GM12878 (cell line): Measurements from ENCODE around the gene SLC2A4.

ENCODE experiments used
- CTCF ChIP-seq, 3 experiments: IDR thresholded peaks in 2 of 3; conservative IDR thresholded peaks in 1 of 3; 2 replicates each; pipeline ENCODE4 v1.5.1; 2011; ENCODE audit warnings: low read depth in 3 of 3, low read length in 3 of 3, mild to moderate bottlenecking in 3 of 3, control low read depth in 2 of 3, moderate library complexity in 2 of 3, inconsistent platforms in 1 of 3, mixed read lengths in 1 of 3; ENCODE audit not compliant: control insufficient read depth in 2 of 3, insufficient read depth in 1 of 3; ENCODE audit errors: extremely low read depth in 1 of 3
- MAX ChIP-seq: IDR thresholded peaks from 2 replicates; pipeline ENCODE4 v1.6.1; 2012; ENCODE audit warnings: low read depth, low read length, improper control_type of control experiment
- MYC ChIP-seq: IDR thresholded peaks from 2 replicates; pipeline ENCODE4 v1.6.1; 2011; ENCODE audit warnings: mild to moderate bottlenecking, low read length, moderate library complexity, inconsistent platforms; ENCODE audit not compliant: insufficient read depth, insufficient replicate concordance, insufficient read length, severe bottlenecking
- NR2C1 ChIP-seq: fragments of 450-650 bp; IDR thresholded peaks from 2 replicates; pipeline ENCODE4 v1.6.1; 2017; ENCODE audit warnings: antibody characterized with exemption, mild to moderate bottlenecking, moderate library complexity
- PAX5 ChIP-seq: IDR thresholded peaks from 2 replicates; pipeline ENCODE4 v1.6.1; 2011; ENCODE audit warnings: low read depth, low read length, borderline replicate concordance
- PKNOX1 ChIP-seq: fragments of 450-650 bp; IDR thresholded peaks from 2 replicates; pipeline ENCODE4 v1.6.1; 2016; ENCODE audit warnings: mild to moderate bottlenecking
- REST ChIP-seq: IDR thresholded peaks from 2 replicates; pipeline ENCODE4 v1.6.1; 2012; ENCODE audit warnings: mild to moderate bottlenecking, low read depth, low read length
- SMARCA5 ChIP-seq: fragments of 450-650 bp; IDR thresholded peaks from 2 replicates; pipeline ENCODE4 v1.6.1; 2017; ENCODE audit warnings: mild to moderate bottlenecking
- TAF1 ChIP-seq: IDR thresholded peaks from 2 replicates; pipeline ENCODE4 v1.6.1; 2011; ENCODE audit warnings: mild to moderate bottlenecking, low read depth, low read length, borderline replicate concordance
- ZNF384 ChIP-seq: IDR thresholded peaks from 2 replicates; pipeline ENCODE4 v1.6.1; 2012; ENCODE audit warnings: low read depth, mild to moderate bottlenecking, low read length, improper control_type of control experiment, borderline replicate concordance
- ZSCAN29 ChIP-seq: fragments of 450-650 bp; IDR thresholded peaks from 2 replicates; pipeline ENCODE4 v1.6.1; 2017; ENCODE audit warnings: mild to moderate bottlenecking, moderate library complexity
- ZZZ3 ChIP-seq: IDR thresholded peaks from 2 replicates; pipeline ENCODE4 v1.6.1; 2011; ENCODE audit warnings: low read depth; ENCODE audit not compliant: control insufficient read depth, insufficient read length

GRCh38 chr17:7259555-7259889 lies 22.0 kb upstream of the SLC2A4 start:
- TF ChIP-seq NR2C1 (no peak), REST (no peak), MAX (no peak), MYC (no peak), TAF1 (no peak), CTCF (IDR thresholded peaks at IDR 0.05 in 2 of 3, conservative IDR thresholded peaks at IDR 0.05 in 1 of 3; ENCODE audit: control insufficient read depth in 2 of 3, extremely low read depth in 1 of 3, insufficient read depth in 1 of 3, low read depth in 3 of 3, low read length in 3 of 3) (no peak), PKNOX1 (no peak), ZZZ3 (no peak), ZSCAN29 (no peak), ZNF384 (no peak), SMARCA5 (no peak), PAX5 (no peak)
